SJCRH30 (cell line): ENCODE measurements around the gene AMIGO3. TPM values are rescaled to one million over a fixed set of nuclear protein-coding genes. Genes with fewer than 3 reads are reported as not detected.
A peak's percentile ranks its signal among the peaks of the same experiment; 100 is the strongest.

Experiments used
- DNase-seq, 2 experiments: peaks; one replicate each; pipeline ENCODE4 v3.0.0-alpha.2; 2015 to 2020
- H3K27ac ChIP-seq: fragments of 250-450 bp; sonication (Bioruptor Pico); 2 replicates; pipeline ENCODE4 v1.5.1; 2020; ENCODE audit warnings: mild to moderate bottlenecking, moderate library complexity
- H3K27me3 ChIP-seq: fragments of 250-450 bp; sonication (Bioruptor Pico); 2 replicates; pipeline ENCODE4 v1.5.1; 2020; ENCODE audit warnings: mild to moderate bottlenecking, moderate library complexity
- H3K36me3 ChIP-seq: fragments of 250-450 bp; sonication (Bioruptor Pico); 2 replicates; pipeline ENCODE4 v1.5.1; 2020; ENCODE audit warnings: mild to moderate bottlenecking, moderate library complexity
- H3K4me1 ChIP-seq: fragments of 250-450 bp; sonication (Bioruptor Pico); 2 replicates; pipeline ENCODE4 v1.5.1; 2020; ENCODE audit warnings: mild to moderate bottlenecking, moderate library complexity
- H3K4me3 ChIP-seq: fragments of 250-450 bp; sonication (Bioruptor Pico); 2 replicates; pipeline ENCODE4 v1.5.1; 2020; ENCODE audit warnings: mild to moderate bottlenecking, moderate library complexity
- H3K9me3 ChIP-seq: fragments of 250-450 bp; sonication (Bioruptor Pico); replicated peaks from 2 replicates; pipeline ENCODE4 v1.5.1; 2020; ENCODE audit warnings: mild to moderate bottlenecking, moderate library complexity
- total RNA-seq: library from RNA; depleted of rRNA; stranded (reverse); fragments of >200 nt; shearing (Covaris generic); gene quantifications from 2 replicates; pipeline ENCODE4 v1.2.3, GENCODE V29; 2014; rRNA removed

Gene AMIGO3
- total RNA-seq, 1 experiment from 2014 or later = 4.2 TPM

- H3K36me3 ChIP-seq = no peaks in the 10 kb centered on the region; the same call in none of the 2 replicates
- DNase-seq = no peak
- no peaks in the 10 kb centered on the region for H3K9me3 ChIP-seq
- H3K4me1 ChIP-seq = no peaks in the 10 kb centered on the region
- H3K27me3 ChIP-seq = no peaks in the 10 kb centered on the region
- no peak overlapping the region for H3K27ac ChIP-seq
- H3K4me3 ChIP-seq = no peak overlapping the region
These were observed 43.6 kb downstream of the AMIGO3 start for GRCh38 chr3:49675912-49676311.

GRCh38 chr3:49674497-49674983 lies 44.9 kb downstream of the AMIGO3 start:
- H3K27me3 ChIP-seq = no peaks in the 10 kb centered on the region
- no peaks in the 10 kb centered on the region for H3K9me3 ChIP-seq
- H3K36me3 ChIP-seq = no peaks in the 10 kb centered on the region; the same call in 1 of the 2 replicates
- no peak for DNase-seq
- peak overlapping the region; percentile 84 for H3K4me3 ChIP-seq
- peak overlapping the region; percentile 83 for H3K27ac ChIP-seq
- H3K4me1 ChIP-seq = no peaks in the 10 kb centered on the region

- no peaks in the 10 kb centered on the region; the same call in 1 of the 2 replicates for H3K36me3 ChIP-seq
- no peaks in the 10 kb centered on the region for H3K27me3 ChIP-seq
- peak; percentile 99 for DNase-seq
- H3K4me3 ChIP-seq = peak within 1 kb of the TSS; percentile 84
- H3K4me1 ChIP-seq = no peaks in the 10 kb centered on the region
- peak within 1 kb of the TSS; percentile 83 for H3K27ac ChIP-seq
- H3K9me3 ChIP-seq = no peaks in the 10 kb centered on the region
These were observed 45.6 kb downstream of the AMIGO3 start, which contains the start of gene APEH for GRCh38 chr3:49673715-49674496. TSS of gene APEH (plus strand) at chr3:49674351. CDS start at chr3:49674402, 51 bp downstream.

- H3K9me3 ChIP-seq = no peaks in the 10 kb centered on the region
- no peaks in the 10 kb centered on the region for H3K27me3 ChIP-seq
- H3K27ac ChIP-seq = peak overlapping the region; percentile 83
- DNase-seq = no peak
- H3K36me3 ChIP-seq = no peaks in the 10 kb centered on the region; the same call in 1 of the 2 replicates
- peak overlapping the region; percentile 84 for H3K4me3 ChIP-seq
- no peaks in the 10 kb centered on the region for H3K4me1 ChIP-seq
These were observed 46.3 kb downstream of the AMIGO3 start for GRCh38 chr3:49673121-49673714.

GRCh38 chr3:49671291-49672288 lies 47.9 kb downstream of the AMIGO3 start:
- no peaks in the 10 kb centered on the region for H3K9me3 ChIP-seq
- H3K4me1 ChIP-seq = no peaks in the 10 kb centered on the region
- peak; percentile 54 to 81 for DNase-seq
- H3K27ac ChIP-seq = no peak overlapping the region
- H3K4me3 ChIP-seq = no peak overlapping the region
- no peaks in the 10 kb centered on the region for H3K36me3 ChIP-seq
- no peaks in the 10 kb centered on the region for H3K27me3 ChIP-seq

GRCh38 chr3:49670940-49671290 lies 48.6 kb downstream of the AMIGO3 start:
- no peak for DNase-seq
- H3K4me1 ChIP-seq = no peaks in the 10 kb centered on the region
- H3K4me3 ChIP-seq = no peak overlapping the region
- no peaks in the 10 kb centered on the region for H3K27me3 ChIP-seq
- no peaks in the 10 kb centered on the region for H3K36me3 ChIP-seq
- H3K27ac ChIP-seq = no peak overlapping the region
- no peaks in the 10 kb centered on the region for H3K9me3 ChIP-seq

- H3K4me3 ChIP-seq = no peak overlapping the region
- DNase-seq = no peak
- no peaks in the 10 kb centered on the region for H3K9me3 ChIP-seq
- H3K36me3 ChIP-seq = no peaks in the 10 kb centered on the region
- H3K4me1 ChIP-seq = no peaks in the 10 kb centered on the region
- no peaks in the 10 kb centered on the region for H3K27me3 ChIP-seq
- H3K27ac ChIP-seq = no peak overlapping the region
These were observed 50.1 kb downstream of the AMIGO3 start for GRCh38 chr3:49669352-49669751.

GRCh38 chr3:49668861-49669260 lies 50.6 kb downstream of the AMIGO3 start:
- DNase-seq = no peak

GRCh38 chr3:49668414-49668797 lies 51.1 kb downstream of the AMIGO3 start:
- no peak for DNase-seq

More at GRCh38 chr3:49668861-49669260, 50.6 kb downstream of the AMIGO3 start:
- H3K36me3 ChIP-seq = no peaks in the 10 kb centered on the region
- no peaks in the 10 kb centered on the region for H3K4me1 ChIP-seq
- H3K27me3 ChIP-seq = no peaks in the 10 kb centered on the region
- no peak overlapping the region for H3K4me3 ChIP-seq
- H3K27ac ChIP-seq = no peak overlapping the region
- H3K9me3 ChIP-seq = no peaks in the 10 kb centered on the region

GRCh38 chr3:49667701-49668413 lies 51.6 kb downstream of the AMIGO3 start:
- DNase-seq = no peak

More at GRCh38 chr3:49668414-49668797, 51.1 kb downstream of the AMIGO3 start:
- H3K9me3 ChIP-seq = no peaks in the 10 kb centered on the region
- no peaks in the 10 kb centered on the region for H3K27me3 ChIP-seq
- H3K36me3 ChIP-seq = no peaks in the 10 kb centered on the region
- H3K4me3 ChIP-seq = no peak overlapping the region
- no peaks in the 10 kb centered on the region for H3K4me1 ChIP-seq
- no peak overlapping the region for H3K27ac ChIP-seq

More at GRCh38 chr3:49667701-49668413, 51.6 kb downstream of the AMIGO3 start:
- Histone ChIP-seq H3K36me3 (no peaks in the 10 kb centered on the region), H3K27ac (no peak overlapping the region), H3K4me1 (no peaks in the 10 kb centered on the region), H3K27me3 (no peaks in the 10 kb centered on the region), H3K9me3 (no peaks in the 10 kb centered on the region), H3K4me3 (no peak overlapping the region)

Other genes starting within 250 kb of the AMIGO3 start
- 79.5 and 82.8 TPM in 2 replicates for gene DAG1, start 249.4 kb downstream of the AMIGO3 start, total RNA-seq
- 0.08 and 0.14 TPM in 2 replicates for gene BSN, start 165.2 kb downstream of the AMIGO3 start, total RNA-seq
- 61.8 and 63.0 TPM in 2 replicates for gene APEH, start 45.3 kb downstream of the AMIGO3 start, total RNA-seq
- 0.84 and 3.3 TPM in 2 replicates for gene MST1, start 30.2 kb downstream of the AMIGO3 start, total RNA-seq
- 12.0 and 12.3 TPM in 2 replicates for gene RNF123, start 30.1 kb downstream of the AMIGO3 start, total RNA-seq
- 12.9 and 14.6 TPM in 2 replicates for gene GMPPB, start 4.3 kb upstream of the AMIGO3 start, total RNA-seq
- gene IP6K1, start 66.9 kb upstream of the AMIGO3 start, total RNA-seq = 28.7 and 30.3 TPM in 2 replicates
- gene CDHR4, start 80.2 kb upstream of the AMIGO3 start, total RNA-seq = not detected in 2 replicates
- 0.20 and 0.61 TPM in 2 replicates for gene INKA1, start 83.6 kb upstream of the AMIGO3 start, total RNA-seq
- gene UBA7, start 94.3 kb upstream of the AMIGO3 start, total RNA-seq = 0.85 and 0.99 TPM in 2 replicates
- 14.5 and 15.6 TPM in 2 replicates for gene TRAIP, start 136.9 kb upstream of the AMIGO3 start, total RNA-seq
- not detected in 2 replicates for gene CAMKV, start 150.2 kb upstream of the AMIGO3 start, total RNA-seq
- not detected in 2 replicates for gene MST1R, start 184.2 kb upstream of the AMIGO3 start, total RNA-seq
- gene MON1A, start 210.1 kb upstream of the AMIGO3 start, total RNA-seq = 5.4 and 6.1 TPM in 2 replicates
- 51.0 and 58.1 TPM in 2 replicates for gene RBM6, start 220.5 kb upstream of the AMIGO3 start, total RNA-seq